A673 (cell line): ENCODE measurements around the gene LAMP1.

Source experiments
- EZH2 ChIP-seq: fragments of 200-600 bp; sonication (generic); IDR thresholded peaks from 2 replicates; pipeline ENCODE4 v1.6.1; 2017; ENCODE audit warnings: borderline replicate concordance, low read depth, mild to moderate bottlenecking, mixed read lengths, antibody characterized with exemption, low read length; ENCODE audit not compliant: poor library complexity, severe bottlenecking
- TF ChIP-seq, protein P1 (sequence below): fragments of 300-800, 200-600 bp; sonication (generic); conservative IDR thresholded peaks from 2 replicates; pipeline ENCODE4 v1.5.1; 2017; ENCODE audit warnings: low read depth, mild to moderate bottlenecking, antibody characterized with exemption, low read length, moderate library complexity, mixed read lengths

DNA sequence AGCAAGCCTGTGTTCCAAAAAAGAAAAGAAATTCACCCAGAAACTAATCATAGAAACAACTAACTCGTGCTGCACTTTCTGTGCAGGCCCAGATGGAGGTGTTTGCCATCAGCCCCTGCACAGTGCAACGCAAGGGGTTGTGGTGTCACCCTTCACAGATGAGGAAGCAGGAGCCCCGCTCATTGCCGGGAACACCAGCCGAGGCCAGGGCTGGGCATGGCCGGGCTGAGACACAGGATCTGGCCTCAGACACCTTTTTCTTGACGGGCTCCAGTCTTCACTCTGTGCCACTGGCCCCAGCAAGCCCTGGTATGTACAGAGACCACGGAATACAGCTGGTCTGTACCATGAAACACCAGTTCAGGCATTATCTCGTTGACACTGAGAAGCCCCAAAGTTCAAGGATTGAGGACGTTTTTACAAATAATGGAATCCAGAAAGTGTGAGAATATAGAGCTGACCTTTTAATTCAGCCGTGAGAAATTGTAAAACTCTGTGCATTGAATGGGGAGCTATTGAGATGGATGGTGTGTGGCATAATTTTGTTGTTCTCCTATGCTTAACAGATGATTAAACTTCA, 44.4 kb upstream of the LAMP1 start:
- TF ChIP-seq, protein P1, sequence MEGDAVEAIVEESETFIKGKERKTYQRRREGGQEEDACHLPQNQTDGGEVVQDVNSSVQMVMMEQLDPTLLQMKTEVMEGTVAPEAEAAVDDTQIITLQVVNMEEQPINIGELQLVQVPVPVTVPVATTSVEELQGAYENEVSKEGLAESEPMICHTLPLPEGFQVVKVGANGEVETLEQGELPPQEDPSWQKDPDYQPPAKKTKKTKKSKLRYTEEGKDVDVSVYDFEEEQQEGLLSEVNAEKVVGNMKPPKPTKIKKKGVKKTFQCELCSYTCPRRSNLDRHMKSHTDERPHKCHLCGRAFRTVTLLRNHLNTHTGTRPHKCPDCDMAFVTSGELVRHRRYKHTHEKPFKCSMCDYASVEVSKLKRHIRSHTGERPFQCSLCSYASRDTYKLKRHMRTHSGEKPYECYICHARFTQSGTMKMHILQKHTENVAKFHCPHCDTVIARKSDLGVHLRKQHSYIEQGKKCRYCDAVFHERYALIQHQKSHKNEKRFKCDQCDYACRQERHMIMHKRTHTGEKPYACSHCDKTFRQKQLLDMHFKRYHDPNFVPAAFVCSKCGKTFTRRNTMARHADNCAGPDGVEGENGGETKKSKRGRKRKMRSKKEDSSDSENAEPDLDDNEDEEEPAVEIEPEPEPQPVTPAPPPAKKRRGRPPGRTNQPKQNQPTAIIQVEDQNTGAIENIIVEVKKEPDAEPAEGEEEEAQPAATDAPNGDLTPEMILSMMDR, result no peak
- no peak for TF ChIP-seq EZH2
